Measurements from ENCODE around the gene SDK1. TPM values are rescaled to one million over a fixed set of nuclear protein-coding genes. Genes with fewer than 3 reads are reported as not detected.

The SDK1 gene
- total RNA-seq, 1 donor from 2014 or later: 5.4 TPM

- Mint-ChIP-seq H3K27me3 (ENCODE audit: unreplicated experiment) (peaks cover 27% of the 10 kb centered on the region), H3K27ac (ENCODE audit: unreplicated experiment) (no peak overlapping the region), H3K36me3 (ENCODE audit: unreplicated experiment) (no peaks in the 10 kb centered on the region), H3K9me3 (ENCODE audit: unreplicated experiment) (no peaks in the 10 kb centered on the region), H3K4me1 (ENCODE audit: unreplicated experiment) (no peaks in the 10 kb centered on the region), H3K4me3 (ENCODE audit: unreplicated experiment) (no peak overlapping the region)
- no peak for DNase-seq (ENCODE audit: extremely low spot score, unreplicated experiment)
- no peak for TF ChIP-seq CTCF (IDR thresholded peaks at IDR 0.05)
These were observed 11.1 kb upstream of the SDK1 start for GRCh38 chr7:3289996-3290395.

- no peak overlapping the region for H3K27ac Mint-ChIP-seq (ENCODE audit: unreplicated experiment)
- H3K4me3 Mint-ChIP-seq (ENCODE audit: unreplicated experiment): no peak overlapping the region
- H3K4me1 Mint-ChIP-seq (ENCODE audit: unreplicated experiment): no peaks in the 10 kb centered on the region
- H3K36me3 Mint-ChIP-seq (ENCODE audit: unreplicated experiment): no peaks in the 10 kb centered on the region
- TF ChIP-seq CTCF (IDR thresholded peaks at IDR 0.05): no peak
- no peaks in the 10 kb centered on the region for H3K9me3 Mint-ChIP-seq (ENCODE audit: unreplicated experiment)
- no peak for DNase-seq (ENCODE audit: extremely low spot score, unreplicated experiment)
- peaks cover 23% of the 10 kb centered on the region for H3K27me3 Mint-ChIP-seq (ENCODE audit: unreplicated experiment)
These were observed 8.4 kb upstream of the SDK1 start for GRCh38 chr7:3292694-3293093.

- Mint-ChIP-seq H3K4me1 (ENCODE audit: unreplicated experiment) (no peaks in the 10 kb centered on the region), H3K4me3 (ENCODE audit: unreplicated experiment) (no peak overlapping the region), H3K27ac (ENCODE audit: unreplicated experiment) (no peak overlapping the region), H3K9me3 (ENCODE audit: unreplicated experiment) (no peaks in the 10 kb centered on the region), H3K36me3 (ENCODE audit: unreplicated experiment) (no peaks in the 10 kb centered on the region), H3K27me3 (ENCODE audit: unreplicated experiment) (peaks cover 31% of the 10 kb centered on the region)
- no peak for TF ChIP-seq CTCF (IDR thresholded peaks at IDR 0.05)
- DNase-seq (ENCODE audit: extremely low spot score, unreplicated experiment): no peak
These were observed 6.5 kb upstream of the SDK1 start for GRCh38 chr7:3294432-3295100.

GRCh38 chr7:3297105-3297819 lies 3.8 kb upstream of the SDK1 start:
- H3K27me3 Mint-ChIP-seq (ENCODE audit: unreplicated experiment): peaks cover 32% of the 10 kb centered on the region
- no peak overlapping the region for H3K27ac Mint-ChIP-seq (ENCODE audit: unreplicated experiment)
- H3K36me3 Mint-ChIP-seq (ENCODE audit: unreplicated experiment): no peaks in the 10 kb centered on the region
- peaks cover 5% of the 10 kb centered on the region for H3K4me1 Mint-ChIP-seq (ENCODE audit: unreplicated experiment)
- no peak for DNase-seq (ENCODE audit: extremely low spot score, unreplicated experiment)
- H3K4me3 Mint-ChIP-seq (ENCODE audit: unreplicated experiment): no peak overlapping the region
- TF ChIP-seq CTCF (IDR thresholded peaks at IDR 0.05): no peak
- H3K9me3 Mint-ChIP-seq (ENCODE audit: unreplicated experiment): no peaks in the 10 kb centered on the region

- no peaks in the 10 kb centered on the region for H3K9me3 Mint-ChIP-seq (ENCODE audit: unreplicated experiment)
- DNase-seq (ENCODE audit: extremely low spot score, unreplicated experiment): no peak
- no peaks in the 10 kb centered on the region for H3K36me3 Mint-ChIP-seq (ENCODE audit: unreplicated experiment)
- TF ChIP-seq CTCF (IDR thresholded peaks at IDR 0.05): no peak
- H3K4me3 Mint-ChIP-seq (ENCODE audit: unreplicated experiment): peak overlapping the region; percentile 29
- H3K27me3 Mint-ChIP-seq (ENCODE audit: unreplicated experiment): peaks cover 18% of the 10 kb centered on the region
- no peak overlapping the region for H3K27ac Mint-ChIP-seq (ENCODE audit: unreplicated experiment)
- H3K4me1 Mint-ChIP-seq (ENCODE audit: unreplicated experiment): peaks cover 11% of the 10 kb centered on the region
These were observed 816 bp upstream of the SDK1 start for GRCh38 chr7:3300221-3300650.

All from osteocyte (in vitro differentiated cells).